Osteoblast (primary cell): ENCODE results near the gene GALC. TPM values are rescaled to one million over a fixed set of nuclear protein-coding genes. Genes with fewer than 3 reads are reported as not detected.
A peak's percentile ranks its signal among the peaks of the same experiment; 100 is the strongest.

Experiments used
- DNase-seq: peaks from one replicate; pipeline ENCODE4 v3.0.0; 2011; ENCODE audit warnings: low spot score, mixed read lengths; ENCODE audit not compliant: insufficient read length; ENCODE audit errors: missing footprints
- H2AFZ ChIP-seq: 2 replicates; pipeline ENCODE4 v1.6.0; 2011; ENCODE audit warnings: mild to moderate bottlenecking, low read length
- H3K27ac ChIP-seq: 2 replicates; pipeline ENCODE4 v1.5.1; 2011; ENCODE audit warnings: mild to moderate bottlenecking, low read depth, low read length, moderate library complexity
- H3K27me3 ChIP-seq: 2 replicates; pipeline ENCODE4 v1.6.0; 2012; ENCODE audit warnings: mild to moderate bottlenecking, control low read depth, inconsistent platforms, low read length, moderate library complexity; ENCODE audit not compliant: insufficient read depth
- H3K36me3 ChIP-seq: 2 replicates; pipeline ENCODE4 v1.5.1; 2011; ENCODE audit warnings: mild to moderate bottlenecking, low read length, control low read depth, moderate library complexity; ENCODE audit not compliant: insufficient read depth
- H3K4me1 ChIP-seq: 2 replicates; pipeline ENCODE4 v1.5.1; 2011; ENCODE audit warnings: mild to moderate bottlenecking, low read length, control low read depth, moderate library complexity; ENCODE audit not compliant: insufficient read depth
- H3K4me2 ChIP-seq: 2 replicates; pipeline ENCODE4 v1.6.0; 2011; ENCODE audit warnings: mild to moderate bottlenecking, low read length; ENCODE audit not compliant: insufficient read depth
- H3K4me3 ChIP-seq: fragments of 200-600 bp; sonication (generic); 3 replicates; pipeline ENCODE4 v1.5.1; 2012; ENCODE audit warnings: mild to moderate bottlenecking, low read length, inconsistent platforms; ENCODE audit not compliant: insufficient read depth
- H3K79me2 ChIP-seq: 2 replicates; pipeline ENCODE4 v1.6.0; 2012; ENCODE audit warnings: mild to moderate bottlenecking, low read length, control low read depth, inconsistent platforms; ENCODE audit not compliant: insufficient read depth
- H3K9me3 ChIP-seq: 2 replicates; pipeline ENCODE4 v1.5.1; 2011; ENCODE audit warnings: low read depth, low read length, control low read depth
- H4K20me1 ChIP-seq: 2 replicates; pipeline ENCODE4 v1.6.0; 2012; ENCODE audit warnings: mild to moderate bottlenecking, low read length, control low read depth; ENCODE audit not compliant: insufficient read depth
- CTCF ChIP-seq: IDR thresholded peaks from 2 replicates; pipeline ENCODE4 v1.5.1; 2011; ENCODE audit warnings: mild to moderate bottlenecking, low read depth, low read length, moderate library complexity; ENCODE audit errors: extremely low read depth
- total RNA-seq: library from RNA; depleted of rRNA; stranded (reverse); fragments of >200 nt; gene quantifications from 2 replicates; pipeline ENCODE4 v1.2.3, GENCODE V29; 2012

Gene GALC
- total RNA-seq: 17.0 and 23.6 TPM in 2 replicates

- no peak for TF ChIP-seq CTCF
- Histone ChIP-seq H3K9me3 (no peaks in the 10 kb centered on the region), H3K27ac (peak within 1 kb of the TSS; percentile 84), H3K4me1 (peaks cover 18% of the 10 kb centered on the region), H3K36me3 (no peaks in the 10 kb centered on the region), H2AFZ (peak within 1 kb of the TSS; percentile 94), H3K27me3 (no peaks in the 10 kb centered on the region), H4K20me1 (no peaks in the 10 kb centered on the region), H3K4me2 (peak within 1 kb of the TSS; percentile 79), H3K79me2 (no peaks in the 10 kb centered on the region), H3K4me3 (peak within 1 kb of the TSS; percentile 82)
- peak; percentile 96 for DNase-seq
These were observed at the start of gene GALC for GRCh38 chr14:87992718-87993628. Gene GALC, minus strand, starts transcription at chr14:87993182. Its CDS starts 18 bp downstream, at chr14:87993164.

- no peak overlapping the region for H3K4me2 ChIP-seq
- H3K4me1 ChIP-seq: no peaks in the 10 kb centered on the region
- no peaks in the 10 kb centered on the region for H4K20me1 ChIP-seq
- no peak overlapping the region for H3K27ac ChIP-seq
- H3K9me3 ChIP-seq: no peaks in the 10 kb centered on the region
- H2AFZ ChIP-seq: no peak overlapping the region
- no peaks in the 10 kb centered on the region for H3K79me2 ChIP-seq
- no peaks in the 10 kb centered on the region for H3K36me3 ChIP-seq
- no peaks in the 10 kb centered on the region for H3K27me3 ChIP-seq
- no peak for DNase-seq
- TF ChIP-seq CTCF: no peak
- no peak overlapping the region for H3K4me3 ChIP-seq
These were observed 47.2 kb upstream of the GALC start for GRCh38 chr14:88040146-88040545.

- no peak for TF ChIP-seq CTCF
- H3K36me3 ChIP-seq: no peaks in the 10 kb centered on the region
- no peaks in the 10 kb centered on the region for H4K20me1 ChIP-seq
- no peaks in the 10 kb centered on the region for H3K27me3 ChIP-seq
- no peak overlapping the region for H3K4me3 ChIP-seq
- H3K4me1 ChIP-seq: no peaks in the 10 kb centered on the region
- H2AFZ ChIP-seq: no peak overlapping the region
- no peak for DNase-seq
- H3K27ac ChIP-seq: no peak overlapping the region
- H3K9me3 ChIP-seq: no peaks in the 10 kb centered on the region
- H3K79me2 ChIP-seq: no peaks in the 10 kb centered on the region
- H3K4me2 ChIP-seq: no peak overlapping the region
These were observed 46.2 kb upstream of the GALC start for GRCh38 chr14:88039197-88039596.

GRCh38 chr14:88037325-88037724 is 44.3 kb upstream of the GALC start:
- H3K9me3 ChIP-seq: no peaks in the 10 kb centered on the region
- H3K27me3 ChIP-seq: no peaks in the 10 kb centered on the region
- TF ChIP-seq CTCF: no peak
- H3K27ac ChIP-seq: no peak overlapping the region
- H2AFZ ChIP-seq: no peak overlapping the region
- H3K79me2 ChIP-seq: no peaks in the 10 kb centered on the region
- no peaks in the 10 kb centered on the region for H3K4me1 ChIP-seq
- no peak for DNase-seq
- no peak overlapping the region for H3K4me3 ChIP-seq
- H3K4me2 ChIP-seq: no peak overlapping the region
- H3K36me3 ChIP-seq: no peaks in the 10 kb centered on the region
- no peaks in the 10 kb centered on the region for H4K20me1 ChIP-seq
